ENCODE measurements around the gene TRIM63. TPM values are rescaled to one million over a fixed set of nuclear protein-coding genes. Genes with fewer than 3 reads are reported as not detected.
A peak's percentile ranks its signal among the peaks of the same experiment; 100 is the strongest.

TRIM63 gene
- polyA plus RNA-seq, 3 donors: 0.09 TPM; not detected in 2

DNA sequence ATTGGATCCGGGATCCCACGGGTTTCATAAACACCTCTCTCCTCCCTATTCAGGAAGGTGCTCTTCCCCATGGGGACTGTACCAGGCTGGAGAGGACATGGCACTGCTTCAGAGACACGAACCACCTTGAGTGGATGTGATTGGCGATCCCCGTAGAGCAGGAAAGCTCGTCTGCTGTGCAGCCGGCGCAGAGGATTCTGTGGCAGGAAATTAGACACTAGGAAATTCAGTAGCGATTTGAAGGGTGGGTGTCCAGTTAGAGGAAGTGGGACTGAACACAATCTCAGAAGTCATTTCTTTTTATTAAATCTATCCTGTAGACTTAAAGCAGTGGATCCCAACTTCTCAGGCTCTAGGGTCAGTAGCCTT is 45.0 kb upstream of the TRIM63 start:
- H3K9me3 Mint-ChIP-seq: no peaks in the 10 kb centered on the region
- TF ChIP-seq, protein P1, sequence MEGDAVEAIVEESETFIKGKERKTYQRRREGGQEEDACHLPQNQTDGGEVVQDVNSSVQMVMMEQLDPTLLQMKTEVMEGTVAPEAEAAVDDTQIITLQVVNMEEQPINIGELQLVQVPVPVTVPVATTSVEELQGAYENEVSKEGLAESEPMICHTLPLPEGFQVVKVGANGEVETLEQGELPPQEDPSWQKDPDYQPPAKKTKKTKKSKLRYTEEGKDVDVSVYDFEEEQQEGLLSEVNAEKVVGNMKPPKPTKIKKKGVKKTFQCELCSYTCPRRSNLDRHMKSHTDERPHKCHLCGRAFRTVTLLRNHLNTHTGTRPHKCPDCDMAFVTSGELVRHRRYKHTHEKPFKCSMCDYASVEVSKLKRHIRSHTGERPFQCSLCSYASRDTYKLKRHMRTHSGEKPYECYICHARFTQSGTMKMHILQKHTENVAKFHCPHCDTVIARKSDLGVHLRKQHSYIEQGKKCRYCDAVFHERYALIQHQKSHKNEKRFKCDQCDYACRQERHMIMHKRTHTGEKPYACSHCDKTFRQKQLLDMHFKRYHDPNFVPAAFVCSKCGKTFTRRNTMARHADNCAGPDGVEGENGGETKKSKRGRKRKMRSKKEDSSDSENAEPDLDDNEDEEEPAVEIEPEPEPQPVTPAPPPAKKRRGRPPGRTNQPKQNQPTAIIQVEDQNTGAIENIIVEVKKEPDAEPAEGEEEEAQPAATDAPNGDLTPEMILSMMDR (IDR thresholded peaks at IDR 0.05): no peak
- H3K36me3 Mint-ChIP-seq: peaks cover 18 to 29% of the 10 kb centered on the region in 2 donors
- no peaks in the 10 kb centered on the region for H3K9me3 ChIP-seq (replicated peaks in 1 of 2; ENCODE audit: control insufficient read depth in 1 of 2, insufficient read depth in 1 of 2, low read length in 2 of 2)
- no peaks in the 10 kb centered on the region for H4K20me1 ChIP-seq (ENCODE audit: insufficient read depth, low read length)
- peak overlapping the region; percentile 80 to 99 (median 99) for H3K4me3 ChIP-seq (replicated peaks in 1 of 3; ENCODE audit: low read depth in 2 of 3, low read length in 3 of 3)
- peak overlapping the region; percentile 95 for H3K4me2 ChIP-seq (replicated peaks; ENCODE audit: extremely low read depth, low read length, poor library complexity, severe bottlenecking)
- peaks cover 17% of the 10 kb centered on the region for H3K4me1 Mint-ChIP-seq
- H3K9ac ChIP-seq (ENCODE audit: insufficient read depth, low read length, poor library complexity, severe bottlenecking): peak overlapping the region; percentile 89
- peak overlapping the region; percentile 55 to 92 (median 90) for H3K27ac Mint-ChIP-seq
- intact Hi-C loops (cut with micrococcal nuclease): loop anchor here in 1 of 2 donors (10.0 kb wide), 1 partner anchor 202 kb away; the partner anchor contains the start of gene CD52
- H3K4me3 Mint-ChIP-seq: peak overlapping the region; percentile 91 to 96
- H3K79me2 ChIP-seq (ENCODE audit: insufficient read depth, low read length): peaks cover 63% of the 10 kb centered on the region
- no peak for DNase-seq
- H3K27me3 ChIP-seq (ENCODE audit: control insufficient read depth in 2 of 2, insufficient read depth in 2 of 2, low read length in 2 of 2): no peaks in the 10 kb centered on the region
- 3% methylated on average over 6 of the region's 9 CpGs for WGBS (ENCODE audit: insufficient coverage)
- H3K36me3 ChIP-seq (replicated peaks in 1 of 2; ENCODE audit: control insufficient read depth in 1 of 2, insufficient read depth in 2 of 2, low read length in 2 of 2): peaks cover 10 to 31% of the 10 kb centered on the region in 2 donors
- H2AFZ ChIP-seq (ENCODE audit: insufficient read depth, low read depth, low read length, poor library complexity, severe bottlenecking): peak overlapping the region; percentile 100
- peak overlapping the region; percentile 72 to 86 for H3K27ac ChIP-seq (ENCODE audit: low read depth in 1 of 2, low read length in 2 of 2)
- H3K27me3 Mint-ChIP-seq (ENCODE audit: low read depth in 3 of 3): peaks cover 0 to 2% (median 2%) of the 10 kb centered on the region in 3 donors
- peaks cover 18 to 25% of the 10 kb centered on the region in 2 donors for H3K4me1 ChIP-seq (ENCODE audit: control insufficient read depth in 1 of 2, insufficient read depth in 2 of 2, low read length in 2 of 2)

DNA sequence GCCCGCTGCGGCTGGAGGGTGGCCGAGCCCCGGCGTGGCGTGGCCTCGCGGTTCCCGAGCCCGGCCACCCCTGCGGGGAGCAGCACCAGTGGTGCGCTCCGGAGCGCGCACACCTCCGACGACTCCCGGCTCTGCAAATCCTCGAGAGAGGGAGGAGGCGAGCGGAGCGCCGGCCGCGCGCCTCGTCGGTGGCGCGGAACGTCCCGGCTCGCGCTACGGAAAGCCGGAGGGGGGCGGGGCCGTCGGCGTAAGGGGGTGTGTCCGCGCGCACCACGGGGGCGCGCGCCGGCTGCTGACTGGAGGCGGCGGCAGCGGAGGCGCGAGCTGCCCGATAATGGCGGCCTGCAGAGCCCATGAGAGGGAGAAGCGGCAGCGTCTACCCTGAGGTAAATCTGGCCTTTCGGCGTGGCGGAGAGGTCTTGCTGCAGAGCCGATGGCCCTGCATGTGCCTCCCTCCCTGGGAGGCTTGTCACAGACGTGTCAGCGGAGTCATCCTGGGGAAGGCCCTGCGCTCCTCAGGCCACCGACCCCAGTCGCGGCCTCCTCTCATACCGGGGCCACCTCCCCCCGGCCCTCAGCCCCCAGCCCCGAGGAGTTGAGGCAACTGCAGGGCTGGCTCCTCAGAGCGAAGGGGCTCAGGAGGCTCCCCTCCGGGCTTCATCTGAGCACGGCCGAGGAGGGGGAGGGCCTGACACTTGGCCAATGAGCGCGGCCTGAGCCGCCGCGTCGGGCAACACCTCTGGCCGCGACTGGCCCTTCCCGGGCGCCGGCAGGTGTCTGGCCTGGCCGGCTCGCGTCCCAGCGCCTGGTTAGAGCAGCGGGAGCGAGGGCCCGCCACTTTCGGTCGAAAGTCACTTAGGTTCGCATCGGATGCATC is 44.3 kb upstream of the TRIM63 start, which contains the start of gene PDIK1L:
TSS of gene PDIK1L (plus strand) at position 295 of the 877 bp plus-strand sequence. CDS start 2,485 bp downstream, outside the sequence.
- H3K9me3 Mint-ChIP-seq: no peaks in the 10 kb centered on the region
- Histone ChIP-seq H3K4me3 (replicated peaks in 1 of 3; ENCODE audit: low read depth in 2 of 3, low read length in 3 of 3) (peak within 1 kb of the TSS; percentile 84 to 99 (median 99)), H3K27ac (ENCODE audit: low read depth in 1 of 2, low read length in 2 of 2) (peak within 1 kb of the TSS; percentile 72 to 86), H3K36me3 (replicated peaks in 1 of 2; ENCODE audit: control insufficient read depth in 1 of 2, insufficient read depth in 2 of 2, low read length in 2 of 2) (peaks cover 10 to 27% of the 10 kb centered on the region in 2 donors), H3K27me3 (ENCODE audit: control insufficient read depth in 2 of 2, insufficient read depth in 2 of 2, low read length in 2 of 2) (no peaks in the 10 kb centered on the region), H4K20me1 (ENCODE audit: insufficient read depth, low read length) (no peaks in the 10 kb centered on the region), H3K79me2 (ENCODE audit: insufficient read depth, low read length) (peaks cover 58% of the 10 kb centered on the region), H3K9ac (ENCODE audit: insufficient read depth, low read length, poor library complexity, severe bottlenecking) (peak within 1 kb of the TSS; percentile 89), H2AFZ (ENCODE audit: insufficient read depth, low read depth, low read length, poor library complexity, severe bottlenecking) (peak within 1 kb of the TSS; percentile 100), H3K4me1 (ENCODE audit: control insufficient read depth in 1 of 2, insufficient read depth in 2 of 2, low read length in 2 of 2) (peaks cover 18 to 25% of the 10 kb centered on the region in 2 donors), H3K4me2 (replicated peaks; ENCODE audit: extremely low read depth, low read length, poor library complexity, severe bottlenecking) (peak within 1 kb of the TSS; percentile 95), H3K9me3 (replicated peaks in 1 of 2; ENCODE audit: control insufficient read depth in 1 of 2, insufficient read depth in 1 of 2, low read length in 2 of 2) (no peaks in the 10 kb centered on the region)
- 0% methylated on average over 93 of the region's 96 CpGs for WGBS (ENCODE audit: insufficient coverage)
- TF ChIP-seq, protein P1 (IDR thresholded peaks at IDR 0.05): no peak
- peak within 1 kb of the TSS; percentile 91 to 96 for H3K4me3 Mint-ChIP-seq
- peaks cover 13 to 24% of the 10 kb centered on the region in 2 donors for H3K36me3 Mint-ChIP-seq
- peak within 1 kb of the TSS; percentile 85 to 93 (median 90) for H3K27ac Mint-ChIP-seq
- DNase-seq: peak; percentile 90 to 96 (median 96)
- H3K4me1 Mint-ChIP-seq: peaks cover 17% of the 10 kb centered on the region
- intact Hi-C loops (cut with micrococcal nuclease): loop anchor here in 1 of 2 donors (2.0 to 10.0 kb wide), 2 partner anchors 15 to 203 kb away; partner anchors contain the start of gene CD52
- H3K27me3 Mint-ChIP-seq (ENCODE audit: low read depth in 3 of 3): peaks cover 0 to 3% (median 2%) of the 10 kb centered on the region in 3 donors
